ENCODE data around the gene PLCB2. TPM values are rescaled to one million over a fixed set of nuclear protein-coding genes. Genes with fewer than 3 reads are reported as not detected.

The PLCB2 gene
- total RNA-seq, 1 donor from 2014 or later = not detected

DNA sequence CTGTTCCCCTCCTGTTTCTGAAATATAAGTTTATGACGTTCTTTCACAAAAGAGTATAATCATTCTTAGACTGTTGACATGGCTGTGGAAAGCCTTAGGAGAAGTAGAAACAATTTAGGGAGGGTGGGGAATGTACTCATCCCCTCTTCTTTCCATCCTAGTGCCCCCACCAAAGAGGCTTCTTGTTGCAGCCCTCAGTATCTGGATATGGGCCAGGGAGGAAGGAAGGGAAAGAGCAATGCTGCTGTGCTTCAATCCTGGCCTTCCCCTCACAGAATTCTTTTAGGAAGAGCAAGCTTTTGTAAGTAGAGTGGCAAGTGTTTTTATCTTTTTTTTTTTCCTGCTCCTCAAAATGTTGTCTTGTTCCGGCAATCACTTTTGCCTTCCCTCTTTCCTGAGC lies 17.5 kb upstream of the PLCB2 start:
- no peak for FAIRE-seq
- DNase-seq (ENCODE audit: low read depth) = no peak
- Histone ChIP-seq H3K27me3 (ENCODE audit: control insufficient read depth, insufficient read depth, low read length) (no peaks in the 10 kb centered on the region), H3K4me3 (ENCODE audit: low read depth, low read length) (no peak overlapping the region), H3K36me3 (ENCODE audit: control insufficient read depth, insufficient read depth, low read length) (no peaks in the 10 kb centered on the region)
- TF ChIP-seq, protein P1, sequence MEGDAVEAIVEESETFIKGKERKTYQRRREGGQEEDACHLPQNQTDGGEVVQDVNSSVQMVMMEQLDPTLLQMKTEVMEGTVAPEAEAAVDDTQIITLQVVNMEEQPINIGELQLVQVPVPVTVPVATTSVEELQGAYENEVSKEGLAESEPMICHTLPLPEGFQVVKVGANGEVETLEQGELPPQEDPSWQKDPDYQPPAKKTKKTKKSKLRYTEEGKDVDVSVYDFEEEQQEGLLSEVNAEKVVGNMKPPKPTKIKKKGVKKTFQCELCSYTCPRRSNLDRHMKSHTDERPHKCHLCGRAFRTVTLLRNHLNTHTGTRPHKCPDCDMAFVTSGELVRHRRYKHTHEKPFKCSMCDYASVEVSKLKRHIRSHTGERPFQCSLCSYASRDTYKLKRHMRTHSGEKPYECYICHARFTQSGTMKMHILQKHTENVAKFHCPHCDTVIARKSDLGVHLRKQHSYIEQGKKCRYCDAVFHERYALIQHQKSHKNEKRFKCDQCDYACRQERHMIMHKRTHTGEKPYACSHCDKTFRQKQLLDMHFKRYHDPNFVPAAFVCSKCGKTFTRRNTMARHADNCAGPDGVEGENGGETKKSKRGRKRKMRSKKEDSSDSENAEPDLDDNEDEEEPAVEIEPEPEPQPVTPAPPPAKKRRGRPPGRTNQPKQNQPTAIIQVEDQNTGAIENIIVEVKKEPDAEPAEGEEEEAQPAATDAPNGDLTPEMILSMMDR (IDR thresholded peaks at IDR 0.05; ENCODE audit: insufficient read depth, low read length, severe bottlenecking) = no peak

DNA sequence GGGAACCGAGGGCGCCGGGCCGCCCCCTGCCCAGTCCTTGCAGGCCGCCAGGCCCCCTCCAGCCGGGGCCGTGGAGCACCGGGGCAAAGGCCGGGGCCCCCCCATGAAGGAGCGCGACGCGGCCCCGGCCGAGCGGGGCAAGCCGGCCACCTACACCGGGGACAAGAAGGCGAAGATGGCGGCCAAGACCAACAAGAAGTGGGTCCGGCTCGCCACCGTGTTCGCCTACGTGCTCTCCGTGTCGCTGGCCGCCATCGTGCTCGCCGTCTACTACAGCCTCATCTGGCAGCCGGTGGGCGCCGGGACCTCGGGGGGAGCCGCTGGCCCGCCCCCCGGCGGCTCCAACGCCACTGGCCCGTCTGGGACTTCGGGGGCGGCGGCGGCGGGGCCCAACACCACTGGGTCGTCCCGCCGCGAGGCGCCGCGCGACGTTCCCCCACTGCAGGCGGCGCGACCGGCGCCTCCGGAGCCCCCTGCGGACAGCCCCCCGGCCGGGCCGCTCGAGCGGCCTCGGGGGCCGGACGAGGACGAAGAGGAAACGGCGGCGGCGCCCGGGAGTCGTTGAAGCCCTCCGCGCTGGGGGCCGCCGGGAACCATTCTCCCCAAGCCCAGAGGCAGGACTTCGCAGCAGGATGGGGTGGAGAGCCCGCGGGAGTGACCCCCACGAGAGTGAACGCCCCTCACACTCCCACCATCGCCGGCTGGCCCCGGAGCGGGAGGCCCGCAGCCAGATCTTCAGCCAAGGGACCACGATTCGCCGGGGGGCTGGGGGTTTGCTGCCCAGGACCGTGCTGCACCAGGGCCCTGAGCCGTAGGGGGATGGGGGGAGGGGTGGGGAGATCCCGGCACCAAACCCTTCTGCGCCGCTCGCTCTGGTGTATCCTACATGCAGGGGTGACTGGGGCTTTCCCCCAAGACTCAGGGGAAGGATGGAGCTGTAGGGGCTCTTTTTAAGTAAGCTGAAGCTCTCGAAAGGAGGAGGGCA lies 16.5 kb upstream of the PLCB2 start:
- Histone ChIP-seq H3K36me3 (ENCODE audit: control insufficient read depth, insufficient read depth, low read length) (no peaks in the 10 kb centered on the region), H3K27me3 (ENCODE audit: control insufficient read depth, insufficient read depth, low read length) (no peaks in the 10 kb centered on the region), H3K4me3 (ENCODE audit: low read depth, low read length) (peak overlapping the region; percentile 65)
- DNase-seq (ENCODE audit: low read depth) (no peak), FAIRE-seq (no peak)
- TF ChIP-seq, protein P1 (IDR thresholded peaks at IDR 0.05; ENCODE audit: insufficient read depth, low read length, severe bottlenecking) = no peak

DNA sequence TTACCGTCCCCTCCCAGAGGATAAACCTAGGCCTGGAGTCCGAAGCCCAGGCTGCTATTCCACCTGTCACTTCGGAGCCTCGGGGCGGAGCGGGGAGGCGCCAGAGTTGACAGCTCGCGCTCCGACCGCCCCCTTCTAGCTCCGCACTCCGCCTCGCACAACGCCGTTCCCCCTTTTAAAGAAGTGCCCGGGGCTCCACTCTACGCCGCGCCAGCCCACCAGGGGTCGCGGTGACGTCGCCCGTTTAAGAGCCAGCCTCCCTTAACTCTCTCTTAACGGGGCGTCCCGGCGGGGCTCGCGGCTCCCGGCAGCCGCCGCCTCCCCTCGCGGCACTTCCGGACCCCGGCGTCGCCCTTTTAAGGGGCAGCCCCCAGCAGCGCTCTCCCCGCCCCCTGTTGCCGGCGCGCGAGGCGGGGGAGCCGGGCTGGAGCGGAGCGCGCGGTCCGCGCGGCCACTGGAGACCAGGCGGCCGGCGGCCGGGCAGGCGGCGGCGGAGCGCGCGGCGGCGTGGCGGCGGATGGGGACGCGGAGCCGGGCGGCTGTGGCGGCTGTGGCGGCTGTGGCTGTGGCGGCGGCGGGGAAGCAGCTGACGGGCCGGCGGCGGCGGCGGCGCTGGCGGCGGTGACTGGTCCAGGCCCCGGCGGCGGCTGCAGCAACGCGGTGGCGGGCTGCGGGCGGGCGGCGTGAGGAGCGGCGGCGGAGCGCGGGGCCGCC lies 15.7 kb upstream of the PLCB2 start, which contains the start of gene INAFM2:
TSS of gene INAFM2 (plus strand) at position 454 of the 714 bp plus-strand sequence. CDS start 364 bp downstream, outside the sequence.
- peak; percentile 66 for DNase-seq (ENCODE audit: low read depth)
- Histone ChIP-seq H3K27me3 (ENCODE audit: control insufficient read depth, insufficient read depth, low read length) (no peaks in the 10 kb centered on the region), H3K4me3 (ENCODE audit: low read depth, low read length) (peak within 1 kb of the TSS; percentile 65), H3K36me3 (ENCODE audit: control insufficient read depth, insufficient read depth, low read length) (no peaks in the 10 kb centered on the region)
- TF ChIP-seq, protein P1 (IDR thresholded peaks at IDR 0.05; ENCODE audit: insufficient read depth, low read length, severe bottlenecking) = peak; percentile 44
- no peak for FAIRE-seq

DNA sequence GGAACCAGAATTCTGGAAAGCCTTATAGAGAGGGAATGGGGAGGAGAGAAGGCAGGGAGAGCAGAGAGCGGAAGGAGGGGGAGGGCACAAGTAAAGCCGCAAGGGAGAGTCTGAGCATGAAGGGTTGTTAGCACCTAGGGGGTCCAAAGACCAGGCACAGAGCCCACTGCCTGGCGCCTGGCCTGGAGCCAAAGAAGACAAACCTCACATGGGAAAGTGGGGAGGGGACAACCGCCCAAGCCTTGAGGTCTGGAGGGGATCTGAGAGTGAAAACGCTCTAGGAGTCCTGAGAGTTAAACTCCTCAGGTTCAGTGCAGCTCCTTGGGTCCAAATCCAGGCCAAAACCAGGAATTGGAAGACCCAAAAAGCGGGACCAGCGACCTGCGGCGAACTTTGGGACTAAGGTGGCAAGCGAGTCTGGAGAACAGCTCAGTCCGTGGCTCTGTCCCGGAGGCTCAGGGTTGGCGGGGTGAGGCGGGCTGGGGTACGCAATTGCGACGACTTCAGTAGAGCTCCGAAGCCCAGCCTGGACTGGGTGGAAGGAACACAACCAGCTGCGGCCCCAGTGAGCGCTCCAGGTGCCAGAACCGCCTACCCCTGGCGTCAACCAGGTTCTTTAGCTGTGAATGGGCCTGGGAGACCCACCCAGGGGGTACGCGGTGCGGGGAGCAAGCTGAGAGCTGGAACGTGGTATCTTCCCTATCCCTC lies 14.9 kb upstream of the PLCB2 start:
- DNase-seq (ENCODE audit: low read depth) (no peak), FAIRE-seq (no peak)
- TF ChIP-seq, protein P1 (IDR thresholded peaks at IDR 0.05; ENCODE audit: insufficient read depth, low read length, severe bottlenecking) = no peak
- H3K27me3 ChIP-seq (ENCODE audit: control insufficient read depth, insufficient read depth, low read length) = no peaks in the 10 kb centered on the region
- H3K36me3 ChIP-seq (ENCODE audit: control insufficient read depth, insufficient read depth, low read length) = no peaks in the 10 kb centered on the region
- peak overlapping the region; percentile 65 for H3K4me3 ChIP-seq (ENCODE audit: low read depth, low read length)

DNA sequence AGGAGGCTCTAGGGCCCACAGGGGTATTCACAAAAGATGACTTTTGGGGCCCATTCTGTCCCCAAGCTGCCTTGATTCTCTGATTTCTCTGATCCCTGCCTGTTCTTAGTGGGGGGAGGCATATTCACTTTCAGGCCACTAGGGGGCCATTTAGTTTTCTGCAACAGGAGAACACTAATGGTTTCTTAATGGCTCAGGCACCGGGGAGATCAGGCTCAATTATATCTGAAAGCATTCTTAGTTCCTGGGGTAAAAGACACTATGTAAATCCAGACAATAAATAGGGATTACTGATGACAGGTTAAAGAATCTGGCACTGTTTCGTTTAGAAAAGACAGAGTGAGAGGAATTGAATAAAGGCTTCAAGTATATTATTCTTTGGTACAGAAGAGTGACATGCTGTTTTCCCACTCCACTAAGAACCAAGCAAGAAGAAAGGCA lies 13.2 kb upstream of the PLCB2 start:
- FAIRE-seq = no peak
- DNase-seq (ENCODE audit: low read depth) = peak; percentile 59
- Histone ChIP-seq H3K27me3 (ENCODE audit: control insufficient read depth, insufficient read depth, low read length) (no peaks in the 10 kb centered on the region), H3K36me3 (ENCODE audit: control insufficient read depth, insufficient read depth, low read length) (no peaks in the 10 kb centered on the region), H3K4me3 (ENCODE audit: low read depth, low read length) (no peak overlapping the region)
- TF ChIP-seq, protein P1 (IDR thresholded peaks at IDR 0.05; ENCODE audit: insufficient read depth, low read length, severe bottlenecking) = peak; percentile 80
